NCI-H1048 (cell line): ENCODE data around the gene OTUD3.
A peak's percentile ranks its signal among the peaks of the same experiment; 100 is the strongest.
"Not testable (repeated sequence)": the region's sequence is repeated elsewhere in the genome, so short reads cannot be mapped to it uniquely, and the experiment has no call there.

Source experiments
- DNase-seq: peaks from one replicate; lab custom pipeline; 2025; lab: John Stamatoyannopoulos, UW

Gene OTUD3, protein sequence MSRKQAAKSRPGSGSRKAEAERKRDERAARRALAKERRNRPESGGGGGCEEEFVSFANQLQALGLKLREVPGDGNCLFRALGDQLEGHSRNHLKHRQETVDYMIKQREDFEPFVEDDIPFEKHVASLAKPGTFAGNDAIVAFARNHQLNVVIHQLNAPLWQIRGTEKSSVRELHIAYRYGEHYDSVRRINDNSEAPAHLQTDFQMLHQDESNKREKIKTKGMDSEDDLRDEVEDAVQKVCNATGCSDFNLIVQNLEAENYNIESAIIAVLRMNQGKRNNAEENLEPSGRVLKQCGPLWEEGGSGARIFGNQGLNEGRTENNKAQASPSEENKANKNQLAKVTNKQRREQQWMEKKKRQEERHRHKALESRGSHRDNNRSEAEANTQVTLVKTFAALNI

GRCh38 chr1:19882111-19883071, at the start of gene OTUD3:
TSS of gene OTUD3 (plus strand) at chr1:19882395. CDS start at chr1:19882514, 119 bp downstream.
- DNase-seq, result peak; percentile 91

- DNase-seq, result no peak
Measured at GRCh38 chr1:19835578-19835977, 46.6 kb upstream of the OTUD3 start.

DNA sequence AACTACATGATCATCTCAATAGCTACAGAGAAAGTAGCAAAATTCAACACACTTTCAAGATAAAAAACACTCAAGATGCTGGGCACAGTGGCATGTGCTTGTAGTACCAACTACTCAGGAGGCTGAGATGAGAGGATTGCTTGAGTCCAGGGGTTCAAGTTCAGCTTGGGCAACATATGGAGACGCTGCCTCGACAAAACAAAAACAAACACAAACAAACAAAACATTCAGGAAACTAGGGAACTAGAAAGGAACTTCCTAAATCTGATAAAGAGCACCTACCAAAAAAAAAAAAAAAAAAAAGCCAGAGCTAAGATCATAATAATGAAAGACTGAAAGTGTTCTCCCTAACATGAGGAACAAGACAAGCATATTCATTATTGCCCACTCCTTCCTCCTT, 44.3 kb upstream of the OTUD3 start:
- no peak for DNase-seq

GRCh38 chr1:19840228-19840627, 42.0 kb upstream of the OTUD3 start:
- no peak for DNase-seq

DNA sequence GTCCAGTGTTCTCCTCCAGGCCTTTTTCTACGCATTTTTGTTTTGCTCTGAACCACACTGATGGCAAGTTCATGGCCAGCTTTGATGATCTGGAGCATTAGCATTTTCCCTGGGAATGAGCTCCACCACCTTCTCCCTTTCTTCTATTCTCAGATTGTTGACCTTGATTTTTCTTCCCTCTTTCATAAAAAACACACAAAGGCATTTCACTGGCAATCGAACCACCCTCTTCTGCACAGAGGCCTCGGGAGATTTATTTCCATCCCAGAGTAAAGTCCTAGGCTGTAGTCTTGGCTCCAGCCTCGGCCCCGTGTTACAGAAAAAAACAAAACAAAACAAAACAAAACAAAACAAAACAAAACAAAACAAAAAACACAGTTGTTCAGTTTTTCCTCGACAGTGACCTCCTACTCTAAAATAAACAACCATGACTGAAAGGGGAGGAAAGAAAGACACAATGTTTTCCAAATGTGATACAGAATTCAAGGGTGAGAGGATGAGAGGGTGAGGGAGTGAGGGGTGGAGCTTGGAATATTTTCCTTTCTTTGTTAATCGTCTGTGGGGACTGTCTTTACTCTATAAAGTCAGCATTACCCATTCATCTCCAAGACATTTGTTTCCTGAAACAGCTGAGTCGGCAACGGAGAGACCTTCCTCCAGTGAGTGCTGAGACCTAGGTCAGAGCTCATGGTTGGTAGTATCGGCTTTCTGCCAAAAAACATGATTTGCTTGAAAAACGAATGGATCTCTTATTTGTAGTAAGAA, 37.3 kb upstream of the OTUD3 start:
- no peak for DNase-seq

GRCh38 chr1:19845555-19845954, 36.6 kb upstream of the OTUD3 start:
- no peak for DNase-seq

GRCh38 chr1:19846338-19846737, 35.9 kb upstream of the OTUD3 start:
- no peak for DNase-seq

GRCh38 chr1:19847334-19847733, 34.9 kb upstream of the OTUD3 start:
- not testable (repeated sequence) for DNase-seq

- not testable (repeated sequence) for DNase-seq
Measured at GRCh38 chr1:19849307-19849706, 32.9 kb upstream of the OTUD3 start.

GRCh38 chr1:19850214-19850613, 32.0 kb upstream of the OTUD3 start:
- DNase-seq, result no peak

- DNase-seq, result no peak
Measured at GRCh38 chr1:19852036-19852435, 30.2 kb upstream of the OTUD3 start.

DNA sequence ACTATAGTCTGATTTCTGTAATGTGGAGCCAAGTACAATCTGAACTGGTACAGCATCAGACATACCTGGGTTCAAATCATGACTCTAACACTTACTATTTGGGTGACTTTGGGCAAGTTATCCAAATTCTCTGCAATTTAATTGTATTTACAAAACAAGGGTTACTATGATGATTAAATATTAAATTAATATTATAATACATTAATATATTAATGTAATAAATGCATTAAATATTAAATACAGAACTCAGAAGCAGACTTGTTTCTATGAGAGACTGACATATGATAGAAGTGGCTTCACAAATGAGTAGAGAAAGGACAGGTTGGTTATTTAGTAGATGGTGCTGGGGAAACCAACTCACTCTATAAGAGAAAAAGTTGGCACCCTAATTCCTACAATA, 27.3 kb upstream of the OTUD3 start:
- DNase-seq, result no peak

DNA sequence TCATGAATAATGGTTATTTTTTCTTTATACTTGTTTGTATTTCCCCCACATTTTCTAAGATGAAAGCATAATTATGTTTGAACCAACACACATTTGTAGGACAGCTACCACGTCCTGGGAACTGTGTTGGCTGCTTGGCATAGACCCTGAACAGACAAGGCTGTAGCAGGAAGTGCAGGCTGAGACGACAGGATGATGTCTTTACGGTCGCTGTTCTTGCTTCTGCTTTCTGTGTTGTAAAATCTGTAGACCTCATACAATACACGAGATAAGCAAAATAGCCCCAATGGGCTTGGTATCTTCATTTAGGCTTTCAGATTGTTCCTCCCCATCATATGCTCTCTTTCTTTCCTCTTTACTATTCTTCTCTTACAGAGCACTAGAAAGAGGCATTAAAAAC, 23.3 kb upstream of the OTUD3 start:
- no peak for DNase-seq

GRCh38 chr1:19859876-19860275, 22.3 kb upstream of the OTUD3 start:
- DNase-seq, result no peak

DNA sequence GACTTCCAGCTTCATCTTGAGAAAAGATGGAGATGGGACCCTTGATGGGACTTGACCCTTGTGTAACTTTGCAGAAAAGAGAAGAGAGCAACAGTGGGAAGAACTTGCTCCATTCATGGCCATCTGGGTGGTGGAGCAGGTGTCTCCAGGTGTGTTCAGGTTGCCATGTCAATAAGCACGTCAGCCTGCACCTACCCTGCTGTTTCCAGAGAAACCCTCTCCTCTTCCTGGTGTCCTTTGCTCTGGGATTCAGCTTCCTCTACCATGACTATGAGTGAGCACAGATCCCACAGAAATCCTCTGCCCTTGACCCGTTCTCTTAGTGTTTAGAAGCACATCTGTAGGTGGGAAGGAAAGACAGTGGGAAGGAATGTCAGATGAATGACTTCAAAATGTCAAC, 21.8 kb upstream of the OTUD3 start:
- DNase-seq, result no peak

DNA sequence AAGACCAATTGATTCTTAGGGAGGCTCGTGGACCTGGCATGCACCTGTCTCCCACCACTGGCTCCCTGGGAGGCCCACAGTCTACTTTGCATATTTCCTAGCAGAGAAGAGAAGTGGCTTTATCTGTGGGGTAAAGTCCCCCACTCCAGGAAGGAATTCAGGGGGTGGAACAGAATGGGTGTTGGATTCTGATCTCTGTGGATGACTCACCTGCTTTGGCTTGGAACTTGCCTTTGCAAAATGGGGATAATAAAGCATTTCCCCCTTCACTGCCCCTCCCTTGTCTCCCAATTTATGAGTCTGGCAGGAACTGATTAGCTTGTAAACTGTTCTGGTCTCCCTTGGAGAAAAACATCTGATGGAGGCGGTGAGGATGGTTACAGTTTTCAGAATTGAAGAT, 21.2 kb upstream of the OTUD3 start:
- DNase-seq, result peak; percentile 40

- DNase-seq, result no peak
Measured at GRCh38 chr1:19861842-19862530, 20.2 kb upstream of the OTUD3 start.

- no peak for DNase-seq
Measured at GRCh38 chr1:19862944-19863343, 19.3 kb upstream of the OTUD3 start.

- DNase-seq, result no peak
Measured at GRCh38 chr1:19864570-19865160, 17.5 kb upstream of the OTUD3 start.

DNA sequence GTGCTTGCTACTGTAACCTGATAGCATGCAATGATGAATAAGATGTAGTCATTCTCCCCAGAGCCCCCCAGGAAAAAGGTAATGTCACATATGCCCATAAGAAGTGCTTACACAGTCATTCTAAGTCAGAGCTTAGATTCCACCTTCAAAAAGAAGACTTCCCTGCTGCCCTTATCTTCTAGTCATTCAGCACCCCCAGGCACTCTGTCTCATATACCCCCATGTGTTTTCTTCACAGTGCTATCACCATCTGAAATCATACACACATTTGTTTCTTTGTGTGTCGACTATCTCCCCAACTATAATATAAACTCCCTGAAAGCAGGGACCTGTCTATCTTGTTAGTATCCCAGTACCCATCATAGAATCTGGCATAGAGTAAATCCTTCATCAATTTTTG, 16.2 kb upstream of the OTUD3 start:
- DNase-seq, result no peak

GRCh38 chr1:19866758-19867157, 15.4 kb upstream of the OTUD3 start:
- no peak for DNase-seq
